GM19324 (cell line): Measurements from ENCODE around the gene TAOK2.
"Not testable (repeated sequence)": the region's sequence is repeated elsewhere in the genome, so short reads cannot be mapped to it uniquely, and the experiment has no call there.

ENCODE experiments used
- ATAC-seq: cut with Tn5 transposase; IDR thresholded peaks from one replicate; pipeline ENCODE4 v1.9.1; 2021; ENCODE audit warnings: mild to moderate bottlenecking, moderate library complexity; ENCODE audit not compliant: unreplicated experiment, low FRiP score

The TAOK2 gene

DNA sequence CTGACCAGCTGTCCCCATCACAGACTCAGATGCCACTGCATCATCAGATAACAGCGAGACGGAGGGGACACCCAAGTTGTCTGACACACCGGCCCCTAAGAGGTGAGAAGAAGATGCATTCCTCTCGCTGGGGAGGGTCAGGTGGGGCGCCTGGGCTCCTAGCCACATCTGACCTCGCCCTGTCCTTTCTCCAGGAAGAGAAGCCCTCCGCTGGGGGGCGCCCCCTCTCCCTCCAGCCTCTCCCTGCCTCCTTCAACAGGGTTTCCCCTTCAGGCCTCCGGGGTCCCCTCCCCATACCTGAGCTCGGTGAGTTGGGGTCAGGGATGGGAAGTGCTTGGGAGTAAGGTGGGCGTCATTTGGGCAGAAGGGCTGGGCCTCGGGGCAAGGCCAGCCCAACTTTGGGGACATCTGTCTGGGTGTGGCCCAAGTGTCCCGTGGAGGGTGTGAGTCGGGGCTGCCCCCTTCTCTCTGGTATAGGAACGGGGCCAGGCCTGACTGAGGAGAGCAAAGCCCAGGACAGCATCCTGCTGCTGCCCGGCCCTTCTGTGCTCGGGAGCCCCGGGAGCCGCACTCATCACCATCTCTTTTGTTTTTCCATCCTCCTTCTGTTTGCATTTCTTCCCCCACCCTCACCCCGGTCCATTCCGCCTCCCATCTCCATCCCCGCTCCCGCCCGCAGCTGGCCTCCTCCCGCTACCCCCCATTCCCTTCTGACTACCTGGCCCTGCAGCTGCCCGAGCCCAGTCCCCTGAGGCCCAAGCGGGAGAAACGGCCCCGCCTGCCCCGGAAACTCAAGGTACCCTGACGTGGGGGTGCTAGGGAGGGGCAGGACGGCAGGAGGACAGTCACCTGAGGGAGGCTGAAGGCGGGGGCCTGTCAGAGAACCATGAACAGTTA lies 27.3 kb downstream of the TAOK2 start:
- no peak for ATAC-seq

GRCh38 chr16:30002614-30003346 lies 29.1 kb downstream of the TAOK2 start:
- ATAC-seq: no peak

DNA sequence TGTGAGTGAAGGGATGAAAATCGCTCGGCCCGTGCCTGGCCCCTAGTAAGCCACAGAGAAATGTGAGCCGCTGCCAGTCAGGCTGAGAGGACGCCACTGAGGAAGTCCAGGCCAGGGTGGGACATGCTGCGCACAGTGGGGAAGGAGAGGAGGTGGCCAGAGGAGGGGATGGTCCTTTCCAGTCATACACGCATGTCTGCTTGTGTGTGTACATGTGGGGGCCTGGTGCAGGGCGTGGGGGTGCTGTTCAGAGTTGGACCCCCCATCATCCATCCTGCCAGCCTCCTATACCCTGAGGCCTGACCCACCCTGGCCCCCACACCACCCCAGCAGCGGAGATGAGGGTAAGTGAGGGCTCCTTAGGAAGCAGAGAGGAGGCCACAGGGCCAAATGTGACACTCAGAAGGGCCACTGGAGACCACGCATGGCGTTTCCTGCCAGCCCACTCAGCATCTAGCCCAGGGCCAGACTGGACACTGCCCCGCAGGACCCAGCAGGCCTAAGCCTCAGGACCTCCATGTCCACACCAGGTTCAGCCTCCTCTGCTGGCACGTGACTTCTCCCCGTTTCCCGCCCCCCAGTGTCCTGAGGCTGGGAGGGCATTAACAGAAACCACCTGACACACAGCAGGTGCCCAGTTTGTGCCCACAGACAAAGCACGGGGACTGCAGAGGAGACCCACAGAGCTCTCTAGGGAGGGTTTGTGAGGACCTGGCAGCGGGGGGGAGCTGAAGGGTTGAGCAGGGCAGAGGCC lies 30.2 kb downstream of the TAOK2 start:
- ATAC-seq: no peak

GRCh38 chr16:30004424-30004776 lies 30.7 kb downstream of the TAOK2 start:
- no peak for ATAC-seq

DNA sequence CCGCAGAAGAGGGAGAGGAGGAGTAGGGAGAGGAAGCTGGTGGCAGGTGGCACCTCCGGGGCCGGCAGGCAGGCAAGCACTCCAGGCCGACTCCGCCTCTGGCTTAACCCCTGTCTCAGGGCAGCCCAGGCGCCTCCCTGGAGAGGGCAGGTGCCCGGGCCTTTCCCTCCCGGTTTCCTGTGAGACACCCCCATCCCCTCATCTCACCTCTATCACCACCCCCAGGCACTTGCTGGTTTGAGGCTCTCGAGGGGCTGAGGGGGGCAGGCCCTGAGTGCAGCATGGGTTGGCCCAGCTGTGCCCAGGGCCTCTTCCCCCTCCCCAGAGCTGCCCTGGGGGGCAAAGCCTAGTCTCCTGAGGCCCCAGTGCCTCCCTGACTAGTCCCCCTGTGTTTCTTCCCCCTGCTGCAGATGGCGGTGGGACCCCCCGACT lies 31.2 kb downstream of the TAOK2 start:
- no peak for ATAC-seq

- no peak for ATAC-seq
Measured at GRCh38 chr16:30005341-30006094, 31.9 kb downstream of the TAOK2 start.

GRCh38 chr16:30006095-30006473 lies 32.4 kb downstream of the TAOK2 start:
- ATAC-seq: no peak

GRCh38 chr16:30006659-30007377 lies 33.1 kb downstream of the TAOK2 start:
- ATAC-seq: no peak

- ATAC-seq: no peak
Measured at GRCh38 chr16:30007378-30007895, 33.8 kb downstream of the TAOK2 start.

DNA sequence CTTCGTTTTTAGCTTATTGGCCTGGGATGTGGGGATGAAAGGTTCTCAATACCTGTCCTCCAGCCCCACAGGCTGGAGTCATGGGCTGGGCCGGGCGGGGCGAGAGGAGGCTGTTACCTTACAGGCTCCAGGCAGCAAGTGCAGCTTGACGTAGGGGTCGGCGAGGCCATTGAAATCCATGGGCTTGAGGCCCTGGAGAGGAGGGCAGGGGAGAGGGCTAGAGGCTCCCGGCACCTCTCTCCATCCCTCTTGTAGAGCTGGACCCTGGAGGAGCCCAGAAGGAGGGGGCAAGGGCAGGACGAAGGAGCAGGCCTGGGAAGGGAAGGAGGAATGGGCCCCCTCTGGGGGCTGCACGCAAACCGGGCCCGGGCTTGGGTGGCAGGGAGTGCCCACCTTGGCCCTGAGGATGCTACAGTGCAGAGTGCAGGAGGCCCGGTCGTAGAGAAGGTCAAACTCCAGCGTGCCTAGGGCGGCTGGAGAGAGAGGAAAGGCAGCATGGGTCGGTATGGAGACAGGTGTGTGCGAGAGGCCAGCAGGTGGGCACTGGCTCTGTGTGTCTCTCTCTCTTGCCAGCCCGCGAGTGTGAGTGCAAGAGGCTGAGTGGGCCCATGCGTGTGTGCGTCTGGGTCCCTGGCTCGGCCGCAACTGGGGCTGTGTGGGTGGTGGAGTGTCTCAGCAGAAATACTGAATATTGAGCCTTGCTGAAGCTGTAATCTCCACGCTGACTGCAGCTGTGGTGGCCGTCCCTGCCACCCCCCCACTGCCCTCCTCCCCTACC lies 35.6 kb downstream of the TAOK2 start:
- ATAC-seq: no peak

- ATAC-seq: no peak
Measured at GRCh38 chr16:30009990-30010843, 36.5 kb downstream of the TAOK2 start.

- no peak for ATAC-seq
Measured at GRCh38 chr16:30010844-30011713, 37.4 kb downstream of the TAOK2 start, which contains the start of gene DOC2A. TSS of gene DOC2A (minus strand) at chr16:30011027. CDS start at chr16:30010222, 805 bp downstream.

DNA sequence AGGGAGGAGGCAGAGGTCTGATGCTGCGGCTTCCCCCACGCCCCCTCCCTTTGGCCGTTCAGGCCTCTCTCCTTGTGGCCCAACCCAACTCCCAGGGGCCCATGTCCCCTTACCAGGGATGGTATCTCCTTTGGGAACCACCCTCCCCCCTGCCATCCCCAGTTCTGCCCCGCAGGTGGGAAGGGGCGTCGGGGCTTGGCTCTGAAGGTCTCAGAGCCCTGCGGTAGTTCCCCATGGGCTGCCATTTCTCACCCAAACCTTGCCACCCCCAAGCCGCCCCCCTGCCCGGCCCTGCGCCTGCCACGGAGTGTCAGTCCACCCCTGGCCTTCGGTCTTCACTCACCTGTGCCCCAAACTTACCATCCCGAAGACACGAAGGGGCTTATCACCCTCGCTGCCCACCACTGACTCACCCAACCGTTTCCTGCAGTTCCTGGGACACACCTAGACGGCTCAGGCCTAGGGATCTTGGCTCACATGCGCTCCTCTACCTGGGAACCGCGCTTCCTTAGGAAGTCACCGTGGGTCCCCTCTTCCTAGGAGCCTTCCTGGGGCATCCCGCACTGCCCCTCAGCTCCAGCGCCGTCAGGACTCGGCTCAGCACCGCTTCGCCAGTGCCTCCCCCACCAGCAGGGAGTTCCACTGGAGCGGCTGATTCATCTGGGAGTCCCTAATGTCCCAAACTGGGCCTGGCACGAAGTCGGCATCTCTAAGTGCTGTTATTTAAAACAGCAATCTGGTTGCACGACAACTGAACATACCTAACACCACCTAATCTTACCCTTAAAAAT lies 38.2 kb downstream of the TAOK2 start:
- ATAC-seq: no peak

GRCh38 chr16:30012598-30012997 lies 38.9 kb downstream of the TAOK2 start:
- ATAC-seq: not testable (repeated sequence)

DNA sequence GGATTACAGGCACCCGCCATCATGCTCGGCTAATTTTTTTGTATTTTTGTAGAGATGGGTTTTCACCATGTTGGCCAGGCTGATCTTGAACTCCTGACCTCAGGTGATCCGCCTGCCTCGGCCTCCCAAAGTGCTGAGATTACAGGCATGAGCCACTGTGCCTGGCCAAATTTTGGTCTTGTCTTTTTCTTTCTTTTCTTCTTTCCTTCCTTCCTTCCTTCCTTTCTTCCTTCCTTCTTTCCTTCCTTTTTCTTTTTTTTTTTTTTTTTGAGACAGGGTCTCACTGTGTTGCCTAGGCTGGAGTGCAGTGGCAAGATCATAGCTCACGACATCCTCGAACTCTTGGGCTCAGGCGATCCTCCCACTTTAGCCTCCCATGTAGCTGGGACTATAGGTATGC lies 41.8 kb downstream of the TAOK2 start:
- not testable (repeated sequence) for ATAC-seq
